Chondrocyte (in vitro differentiated cells): ENCODE data around the gene DCTD. TPM values are rescaled to one million over a fixed set of nuclear protein-coding genes. Genes with fewer than 3 reads are reported as not detected.

Source experiments
- DNase-seq: peaks from one replicate; pipeline ENCODE4 v3.0.0; 2021; ENCODE audit warnings: mixed read lengths, low spot score
- H3K27ac Mint-ChIP-seq: one replicate; pipeline ENCODE4 v1.8.0; 2021; ENCODE audit warnings: mild to moderate bottlenecking, moderate library complexity, mixed read lengths; ENCODE audit not compliant: unreplicated experiment
- H3K27me3 Mint-ChIP-seq: 2 replicates; pipeline ENCODE4 v1.8.0; 2021; ENCODE audit warnings: low read depth, mixed read lengths
- H3K36me3 Mint-ChIP-seq: 2 replicates; pipeline ENCODE4 v1.8.0; 2021; ENCODE audit warnings: low read depth, mixed read lengths
- H3K4me1 Mint-ChIP-seq: 2 replicates; pipeline ENCODE4 v1.8.0; 2021; ENCODE audit warnings: low read depth, mild to moderate bottlenecking, mixed read lengths
- H3K4me3 Mint-ChIP-seq: one replicate; pipeline ENCODE4 v1.8.0; 2021; ENCODE audit warnings: mild to moderate bottlenecking, moderate library complexity, mixed read lengths; ENCODE audit not compliant: unreplicated experiment
- H3K9me3 Mint-ChIP-seq: 2 replicates; pipeline ENCODE4 v1.8.0; 2021; ENCODE audit warnings: low read depth, mixed read lengths
- CTCF ChIP-seq: fragments of 200-600 bp; sonication (generic); IDR thresholded peaks from 2 replicates; pipeline ENCODE4 v1.5.0; 2021; ENCODE audit warnings: antibody characterized with exemption, mild to moderate bottlenecking, moderate library complexity
- total RNA-seq: library from RNA; stranded (reverse); gene quantifications from 3 replicates; pipeline ENCODE4 v1.2.1, GENCODE V29; 2021

Gene DCTD
- total RNA-seq, 1 donor from 2014 or later: 130 TPM

GRCh38 chr4:182873289-182873688 is 43.9 kb downstream of the DCTD start:
- Mint-ChIP-seq H3K27me3 (no peaks in the 10 kb centered on the region), H3K4me3 (no peak overlapping the region), H3K4me1 (peaks cover 3% of the 10 kb centered on the region), H3K27ac (no peak overlapping the region), H3K36me3 (peaks cover 3% of the 10 kb centered on the region), H3K9me3 (no peaks in the 10 kb centered on the region)
- no peak for TF ChIP-seq CTCF
- no peak for DNase-seq

DNA sequence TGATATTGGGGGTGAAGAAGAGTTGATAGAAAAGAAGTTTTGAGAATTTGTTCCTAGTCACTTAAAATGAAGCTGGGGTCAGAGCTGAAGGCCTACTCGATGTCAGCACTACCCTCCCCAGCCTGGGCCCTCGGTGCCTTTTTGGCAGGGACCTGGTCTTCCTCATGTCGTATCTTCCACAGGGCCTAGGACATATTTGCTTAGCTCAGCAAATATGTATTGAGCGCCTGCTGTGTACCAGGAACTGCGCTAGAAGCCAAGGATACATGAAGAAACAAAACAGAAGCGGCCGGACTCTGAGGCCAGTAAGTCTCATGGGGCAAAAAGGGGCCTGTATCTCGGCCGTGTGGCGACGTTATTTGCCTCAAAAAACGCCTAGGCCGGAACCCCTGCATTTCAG is 44.3 kb downstream of the DCTD start:
- H3K4me1 Mint-ChIP-seq: peaks cover 4% of the 10 kb centered on the region

GRCh38 chr4:182871616-182872015 is 45.6 kb downstream of the DCTD start:
- no peak for TF ChIP-seq CTCF
- H3K4me1 Mint-ChIP-seq: peaks cover 9% of the 10 kb centered on the region
- H3K9me3 Mint-ChIP-seq: no peaks in the 10 kb centered on the region
- H3K36me3 Mint-ChIP-seq: peaks cover 2% of the 10 kb centered on the region
- no peak overlapping the region for H3K27ac Mint-ChIP-seq
- no peak for DNase-seq
- no peak overlapping the region for H3K4me3 Mint-ChIP-seq
- no peaks in the 10 kb centered on the region for H3K27me3 Mint-ChIP-seq

More for the DNA sequence above, 44.3 kb downstream of the DCTD start:
- no peak for TF ChIP-seq CTCF
- Mint-ChIP-seq H3K27ac (no peak overlapping the region), H3K4me3 (no peak overlapping the region), H3K9me3 (no peaks in the 10 kb centered on the region), H3K36me3 (peaks cover 3% of the 10 kb centered on the region), H3K27me3 (no peaks in the 10 kb centered on the region)
- DNase-seq: no peak

GRCh38 chr4:182869697-182870096 is 47.5 kb downstream of the DCTD start:
- H3K4me3 Mint-ChIP-seq: no peak overlapping the region
- no peaks in the 10 kb centered on the region for H3K9me3 Mint-ChIP-seq
- H3K36me3 Mint-ChIP-seq: peaks cover 2% of the 10 kb centered on the region

DNA sequence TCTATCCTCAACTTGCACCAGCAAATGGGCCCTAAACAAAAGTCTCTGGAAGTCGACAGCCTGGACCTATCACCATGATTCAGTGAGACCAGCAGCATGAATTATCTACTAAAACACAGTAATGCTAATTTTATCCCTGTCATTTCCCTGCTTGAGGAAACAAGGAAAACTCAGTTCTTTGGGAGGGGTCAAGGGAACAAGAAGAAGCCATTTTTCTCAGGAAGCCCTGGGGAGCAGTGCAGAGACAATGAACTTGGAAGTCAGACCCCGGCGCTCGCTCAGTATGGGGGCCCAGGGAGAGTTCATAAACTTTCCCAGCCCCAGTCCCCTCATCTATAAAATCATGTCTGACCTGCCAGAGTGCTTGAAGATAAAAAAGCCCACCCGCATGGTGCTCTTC is 50.4 kb downstream of the DCTD start:
- no peak for DNase-seq
- Mint-ChIP-seq H3K9me3 (no peaks in the 10 kb centered on the region), H3K36me3 (no peaks in the 10 kb centered on the region), H3K27me3 (no peaks in the 10 kb centered on the region), H3K27ac (no peak overlapping the region), H3K4me1 (peaks cover 26% of the 10 kb centered on the region), H3K4me3 (no peak overlapping the region)
- no peak for TF ChIP-seq CTCF

More at GRCh38 chr4:182869697-182870096, 47.5 kb downstream of the DCTD start:
- no peak for DNase-seq
- H3K4me1 Mint-ChIP-seq: peaks cover 24% of the 10 kb centered on the region
- no peak for TF ChIP-seq CTCF
- H3K27ac Mint-ChIP-seq: no peak overlapping the region
- no peaks in the 10 kb centered on the region for H3K27me3 Mint-ChIP-seq
